Measurements from ENCODE around the gene CD69.

DNA sequence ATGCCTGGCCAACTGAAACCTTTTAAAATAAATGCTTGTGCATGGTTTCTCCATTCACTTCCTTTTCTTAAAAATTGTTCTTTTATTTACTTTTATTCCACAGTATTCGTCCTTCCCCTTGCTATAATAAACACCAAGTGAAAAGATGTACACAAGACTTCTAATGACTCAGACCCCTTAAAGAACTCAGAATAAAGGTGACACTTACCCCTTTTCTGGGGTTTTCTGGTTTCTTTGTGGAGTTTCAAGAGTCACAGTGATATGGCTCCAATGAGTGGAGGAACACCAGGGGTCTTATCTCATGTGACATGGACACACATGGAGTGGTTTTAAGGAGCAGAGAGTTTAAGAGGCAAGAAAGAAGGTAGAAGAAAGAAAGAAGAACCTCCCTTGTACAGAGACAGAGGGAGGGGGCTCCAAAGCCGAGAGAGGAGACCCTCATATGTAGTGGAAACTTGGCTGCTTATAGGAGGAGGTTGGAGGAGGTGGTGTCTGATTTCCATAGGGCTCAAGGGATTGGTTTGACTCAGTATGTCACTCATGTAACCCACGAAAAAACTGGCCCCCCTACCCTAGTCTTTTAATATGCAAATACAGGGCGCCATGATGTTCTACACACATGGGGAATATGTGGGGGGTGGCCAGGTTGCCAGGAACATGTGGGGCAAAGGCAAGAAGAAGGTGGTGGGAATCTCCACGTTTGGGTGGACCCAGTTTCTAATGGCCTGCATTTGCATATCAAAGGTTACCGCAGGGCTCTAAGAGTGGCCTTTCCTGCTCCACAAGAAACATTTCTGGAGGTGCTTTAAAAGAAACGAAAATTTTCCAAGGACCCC, 22.1 kb upstream of the CD69 start:
- TF ChIP-seq EP300 (IDR thresholded peaks at IDR 0.05) (no peak), POLR2AphosphoS5 (IDR thresholded peaks at IDR 0.05) (no peak), POLR2A (IDR thresholded peaks at IDR 0.05) (no peak)

Data from gastroesophageal sphincter (tissue), 2 donors.